Coronary artery (tissue), 2 donors: ENCODE measurements around the gene CTDP1.

Experiments
- DNase-seq: peaks from one replicate; pipeline ENCODE4 v3.0.0-alpha.2; 2017; ENCODE audit warnings: low spot score
- H3K27ac ChIP-seq, 2 donors: fragments of 200-600 bp; sonication (generic); one replicate each; pipeline ENCODE4 v1.5.1; 2016 to 2019
- H3K4me3 ChIP-seq: fragments of 200-600 bp; sonication (generic); 2 replicates; pipeline ENCODE4 v1.5.1; 2016; ENCODE audit warnings: mild to moderate bottlenecking, moderate library complexity
- TF ChIP-seq, protein P1 (sequence below): fragments of 200-600 bp; sonication (generic); IDR thresholded peaks from one replicate; pipeline ENCODE4 v1.5.1; 2019; ENCODE audit warnings: antibody characterized with exemption

CTDP1 gene

DNA sequence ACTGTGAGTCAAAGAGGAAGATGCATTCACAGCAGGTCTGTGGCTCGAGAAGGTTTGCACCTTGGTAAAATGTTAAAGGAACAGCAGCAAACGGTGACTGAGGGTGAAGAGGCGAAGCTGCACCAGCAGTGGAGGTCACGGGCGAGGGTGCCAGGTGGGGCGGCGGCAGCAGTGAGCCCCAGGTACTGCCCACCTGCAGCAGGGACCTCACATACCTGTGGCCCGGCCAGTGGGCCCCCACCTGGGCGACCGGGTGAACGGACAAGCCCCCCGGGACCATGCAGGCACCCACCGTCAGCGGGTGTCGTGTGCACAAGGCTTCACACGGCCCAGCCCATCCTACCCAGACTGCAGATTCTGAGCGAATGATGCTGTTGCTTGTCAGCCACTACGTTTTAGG, 94.5 kb downstream of the CTDP1 start:
- Histone ChIP-seq H3K27ac (no peak overlapping the region), H3K4me3 (no peak overlapping the region)
- TF ChIP-seq, protein P1, sequence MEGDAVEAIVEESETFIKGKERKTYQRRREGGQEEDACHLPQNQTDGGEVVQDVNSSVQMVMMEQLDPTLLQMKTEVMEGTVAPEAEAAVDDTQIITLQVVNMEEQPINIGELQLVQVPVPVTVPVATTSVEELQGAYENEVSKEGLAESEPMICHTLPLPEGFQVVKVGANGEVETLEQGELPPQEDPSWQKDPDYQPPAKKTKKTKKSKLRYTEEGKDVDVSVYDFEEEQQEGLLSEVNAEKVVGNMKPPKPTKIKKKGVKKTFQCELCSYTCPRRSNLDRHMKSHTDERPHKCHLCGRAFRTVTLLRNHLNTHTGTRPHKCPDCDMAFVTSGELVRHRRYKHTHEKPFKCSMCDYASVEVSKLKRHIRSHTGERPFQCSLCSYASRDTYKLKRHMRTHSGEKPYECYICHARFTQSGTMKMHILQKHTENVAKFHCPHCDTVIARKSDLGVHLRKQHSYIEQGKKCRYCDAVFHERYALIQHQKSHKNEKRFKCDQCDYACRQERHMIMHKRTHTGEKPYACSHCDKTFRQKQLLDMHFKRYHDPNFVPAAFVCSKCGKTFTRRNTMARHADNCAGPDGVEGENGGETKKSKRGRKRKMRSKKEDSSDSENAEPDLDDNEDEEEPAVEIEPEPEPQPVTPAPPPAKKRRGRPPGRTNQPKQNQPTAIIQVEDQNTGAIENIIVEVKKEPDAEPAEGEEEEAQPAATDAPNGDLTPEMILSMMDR = no peak
- no peak for DNase-seq

DNA sequence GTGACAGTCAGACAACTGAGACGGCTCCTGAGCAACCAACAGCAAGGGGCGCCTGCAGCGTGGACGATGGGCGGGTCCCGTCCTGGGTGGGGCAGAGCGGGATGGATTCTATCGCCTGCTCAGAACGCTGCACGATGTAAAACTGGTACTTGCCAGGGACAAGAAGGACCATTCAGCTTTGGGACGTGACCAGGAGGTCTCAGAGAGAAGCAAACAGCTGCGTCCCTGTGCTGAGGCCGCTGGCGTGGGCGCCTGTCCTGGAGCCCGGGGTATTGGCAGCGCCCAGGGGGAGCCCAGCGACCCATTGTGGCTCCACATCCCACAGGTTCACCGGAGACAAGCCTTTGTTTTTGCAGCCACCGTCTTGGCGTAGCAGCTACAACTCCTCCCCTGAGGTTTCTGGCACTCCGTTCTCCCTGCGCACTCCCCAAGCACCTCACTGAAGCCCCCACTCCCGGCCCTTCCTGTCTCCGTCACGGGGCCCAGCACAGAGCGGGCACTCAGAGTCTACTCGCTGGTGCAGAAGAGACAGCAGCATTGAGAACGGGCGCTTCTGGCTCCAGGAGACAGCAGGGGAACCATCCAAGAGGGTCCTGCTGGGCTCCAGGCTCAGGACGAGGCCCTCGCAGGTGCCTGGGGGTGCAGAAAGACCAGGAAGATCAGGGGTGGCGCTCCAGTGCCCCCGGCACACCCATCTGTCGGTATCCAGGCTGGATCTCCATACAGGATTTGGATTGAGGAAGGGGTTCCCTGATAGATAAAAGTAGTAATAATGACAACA, 96.0 kb downstream of the CTDP1 start:
- Histone ChIP-seq H3K4me3 (no peak overlapping the region), H3K27ac (no peak overlapping the region)
- DNase-seq = no peak
- TF ChIP-seq, protein P1 = no peak

DNA sequence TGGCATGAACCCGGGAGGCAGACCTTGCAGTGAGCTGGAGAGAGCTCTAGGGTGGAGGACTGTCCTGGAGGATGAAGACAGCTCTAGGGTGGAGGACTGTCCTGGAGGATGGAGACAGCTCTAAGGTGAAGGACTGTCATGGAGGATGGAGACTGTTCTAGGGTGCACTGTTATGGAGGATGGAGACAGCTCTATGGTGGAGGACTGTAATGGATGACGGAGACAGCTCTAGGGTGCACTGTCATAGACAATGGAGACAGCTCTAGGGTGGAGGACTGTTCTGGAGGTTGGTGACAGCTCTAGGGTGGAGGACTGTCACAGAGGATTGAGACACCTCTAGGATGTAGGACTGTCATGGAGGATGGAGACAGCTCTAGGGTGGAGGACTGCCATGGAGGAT, 97.1 kb downstream of the CTDP1 start:
- TF ChIP-seq, protein P1 = no peak
- H3K27ac ChIP-seq = no peak overlapping the region
- no peak overlapping the region for H3K4me3 ChIP-seq
- DNase-seq = no peak

DNA sequence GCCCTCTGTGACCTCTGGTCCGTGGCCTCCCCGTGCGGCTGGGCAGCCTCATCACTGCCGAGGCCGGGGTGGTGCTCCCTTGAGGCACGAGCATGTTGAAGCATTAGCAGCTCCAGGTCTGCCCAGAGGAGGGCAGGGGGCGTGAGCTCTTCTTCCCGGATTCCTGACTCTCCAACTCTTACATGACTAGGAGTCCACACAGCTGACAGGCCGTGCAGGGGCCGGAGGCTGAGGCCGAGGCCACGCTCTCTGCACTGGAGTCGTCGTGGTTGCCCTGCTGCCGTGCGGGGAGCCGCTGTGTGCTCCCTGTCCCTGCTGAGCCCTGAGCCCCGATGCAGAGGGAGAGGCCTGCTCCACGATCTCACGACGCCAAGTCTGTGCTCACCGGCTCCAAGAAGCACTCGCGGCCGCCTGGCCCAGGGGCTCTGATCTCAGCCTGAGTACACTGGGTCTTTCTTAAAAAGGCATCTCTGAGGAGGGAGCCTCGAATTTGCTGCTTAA, 98.7 kb downstream of the CTDP1 start:
- DNase-seq = no peak
- Histone ChIP-seq H3K27ac (no peak overlapping the region), H3K4me3 (no peak overlapping the region)
- TF ChIP-seq, protein P1 = no peak

DNA sequence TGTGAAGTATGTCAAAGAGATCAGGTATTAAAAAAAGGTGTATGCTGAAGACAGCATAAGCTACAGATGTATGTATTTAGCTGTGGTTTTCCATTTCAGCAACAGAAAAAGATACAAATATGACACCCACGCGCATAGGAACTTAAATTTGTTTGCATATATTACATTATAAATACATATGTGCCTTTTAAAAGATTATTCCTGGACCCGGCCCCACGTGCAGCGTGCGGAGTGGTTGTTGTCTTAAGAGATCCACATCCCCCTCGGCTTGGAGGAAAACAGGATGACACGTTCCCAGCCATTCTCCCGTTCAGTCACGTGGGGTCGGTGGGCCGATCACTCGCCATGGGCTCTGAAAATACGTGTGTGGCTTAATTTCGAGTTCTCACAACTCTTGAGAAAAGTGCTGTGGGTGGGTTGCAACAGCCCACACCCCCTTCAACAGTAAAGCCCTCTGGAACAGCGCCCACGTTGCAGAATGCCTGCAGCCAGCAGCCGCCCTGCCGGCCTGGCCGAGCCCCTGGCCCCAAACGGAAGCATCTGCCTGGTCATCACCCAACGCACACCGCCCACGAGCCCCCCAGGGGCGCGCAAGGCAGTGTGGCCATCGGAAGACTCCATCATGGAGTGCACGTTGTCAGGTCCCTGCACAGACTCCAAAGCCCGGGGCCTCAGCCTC, 99.6 kb downstream of the CTDP1 start:
- TF ChIP-seq, protein P1 = no peak
- DNase-seq = no peak
- Histone ChIP-seq H3K27ac (no peak overlapping the region), H3K4me3 (no peak overlapping the region)

DNA sequence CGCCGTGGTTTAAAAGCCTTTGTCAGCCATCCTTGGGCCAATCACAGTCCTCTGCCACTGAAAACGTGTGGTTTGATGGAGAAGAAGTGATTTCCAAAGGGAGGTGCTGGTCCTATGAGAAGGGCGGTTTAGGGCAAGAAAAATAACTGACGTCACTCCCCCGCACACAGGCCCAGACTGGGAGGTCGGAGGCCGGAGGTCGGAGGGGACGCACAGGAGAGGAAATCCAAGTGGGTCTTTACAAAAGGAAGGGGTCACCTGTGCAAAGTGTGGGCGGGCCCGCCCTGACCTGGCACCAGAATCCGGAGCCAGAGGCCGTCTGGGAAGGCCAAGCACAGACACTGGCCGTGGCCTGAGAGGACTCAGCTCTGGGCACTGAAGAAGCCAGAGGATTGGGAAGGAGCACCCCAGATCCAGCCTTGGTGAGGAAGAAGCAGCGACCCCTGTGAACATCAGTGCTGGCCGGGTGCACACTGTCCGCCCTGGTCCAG, 100.1 kb downstream of the CTDP1 start:
- TF ChIP-seq, protein P1 = no peak
- H3K27ac ChIP-seq = no peak overlapping the region
- no peak for DNase-seq

DNA sequence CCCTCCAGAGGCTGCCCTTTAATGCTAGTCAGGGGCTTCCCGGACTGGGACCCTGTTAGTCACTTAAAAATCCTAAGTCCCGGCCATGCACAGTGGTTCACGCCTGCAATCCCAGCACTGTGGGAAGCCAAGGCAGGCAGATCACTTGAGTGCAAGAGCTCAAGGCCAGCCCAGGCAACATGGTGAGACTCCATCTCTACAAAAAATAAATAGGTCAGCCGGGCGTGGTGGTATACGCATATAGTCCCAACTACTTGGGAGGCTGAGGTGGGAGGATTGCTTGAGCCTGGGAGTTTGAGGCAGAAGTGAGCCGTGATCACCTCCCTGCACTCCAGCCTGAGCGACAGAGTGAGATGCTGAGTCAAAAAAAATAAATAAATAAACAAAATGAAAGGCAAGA, 100.9 kb downstream of the CTDP1 start:
- H3K27ac ChIP-seq = no peak overlapping the region
- no peak overlapping the region for H3K4me3 ChIP-seq
- no peak for DNase-seq
- TF ChIP-seq, protein P1 = no peak

More for the DNA sequence above, 100.1 kb downstream of the CTDP1 start:
- no peak overlapping the region for H3K4me3 ChIP-seq
